GM21619 (cell line): ENCODE data around the gene CGB7.
A peak's percentile ranks its signal among the peaks of the same experiment; 100 is the strongest.
"Not testable (repeated sequence)": the region's sequence is repeated elsewhere in the genome, so short reads cannot be mapped to it uniquely, and the experiment has no call there.

Source experiments
- ATAC-seq: cut with Tn5 transposase; IDR thresholded peaks from one replicate; pipeline ENCODE4 v1.9.1; 2021; ENCODE audit not compliant: unreplicated experiment

CGB7 gene

DNA sequence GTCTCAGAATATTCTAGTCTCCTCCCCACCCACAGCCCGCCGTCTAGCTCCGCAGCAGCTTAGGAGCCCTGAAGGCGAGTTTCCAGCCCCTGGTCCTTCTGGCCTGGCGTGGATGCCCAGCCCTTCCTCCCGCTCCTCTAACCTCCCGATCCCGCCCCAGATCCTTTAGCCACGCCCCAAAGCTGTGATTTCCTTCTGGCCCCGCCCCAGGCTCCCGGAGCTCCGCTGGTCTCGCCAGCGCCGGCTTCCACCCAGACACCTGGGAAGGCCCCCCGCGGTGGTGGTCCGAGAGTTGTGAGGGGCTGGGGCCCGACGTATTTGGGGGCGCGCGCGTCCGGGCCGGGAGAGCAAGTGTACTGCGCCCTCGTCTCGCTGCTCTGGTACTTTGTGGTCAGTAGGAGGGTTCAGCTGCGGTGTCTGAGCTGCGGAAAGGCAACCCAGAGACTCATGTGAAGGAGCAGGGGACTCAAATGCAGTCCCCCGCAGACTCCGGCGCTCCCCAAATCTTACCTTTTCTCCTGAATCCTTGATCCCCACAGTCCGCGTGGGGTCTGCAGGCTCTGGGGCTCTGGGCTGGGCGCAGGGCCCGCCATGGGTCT is at the start of gene CGB7:
Gene CGB7, minus strand, starts transcription at position 114 of the 599 bp plus-strand sequence. CDS start 2,374 bp downstream, outside the sequence.
- ATAC-seq = no peak

GRCh38 chr19:49106648-49107135 is 49.1 kb upstream of the CGB7 start:
- no peak for ATAC-seq

DNA sequence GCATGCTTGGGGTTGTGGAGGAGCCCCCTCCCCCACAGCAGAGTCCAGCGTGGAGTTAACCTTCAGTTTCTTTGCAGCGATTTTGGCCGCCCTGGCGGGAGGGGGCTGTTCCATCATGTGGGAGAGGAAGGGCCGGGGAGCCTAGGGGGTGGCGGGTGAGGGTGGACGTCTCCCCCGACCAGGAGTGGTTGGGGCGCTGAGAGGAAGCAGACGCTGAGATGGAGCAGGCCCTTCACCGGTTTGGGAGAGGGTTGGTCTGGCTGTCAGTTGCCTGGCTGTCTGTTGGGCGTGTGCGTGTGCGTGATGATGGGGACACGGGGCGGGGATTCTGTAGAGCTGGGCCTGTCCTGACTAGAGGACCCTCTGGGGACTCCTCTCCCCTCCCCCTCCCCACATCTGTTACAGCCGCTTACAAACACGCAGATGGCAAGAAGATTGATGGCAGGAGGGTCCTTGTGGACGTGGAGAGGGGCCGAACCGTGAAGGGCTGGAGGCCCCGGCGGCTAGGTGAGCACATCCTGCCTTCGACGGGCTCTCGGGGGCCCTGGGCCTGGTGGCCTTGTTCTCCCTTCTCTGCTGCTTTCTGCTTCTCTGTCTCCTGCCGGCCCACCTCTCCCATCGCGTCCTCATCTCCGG is 46.8 kb upstream of the CGB7 start:
- ATAC-seq = no peak

DNA sequence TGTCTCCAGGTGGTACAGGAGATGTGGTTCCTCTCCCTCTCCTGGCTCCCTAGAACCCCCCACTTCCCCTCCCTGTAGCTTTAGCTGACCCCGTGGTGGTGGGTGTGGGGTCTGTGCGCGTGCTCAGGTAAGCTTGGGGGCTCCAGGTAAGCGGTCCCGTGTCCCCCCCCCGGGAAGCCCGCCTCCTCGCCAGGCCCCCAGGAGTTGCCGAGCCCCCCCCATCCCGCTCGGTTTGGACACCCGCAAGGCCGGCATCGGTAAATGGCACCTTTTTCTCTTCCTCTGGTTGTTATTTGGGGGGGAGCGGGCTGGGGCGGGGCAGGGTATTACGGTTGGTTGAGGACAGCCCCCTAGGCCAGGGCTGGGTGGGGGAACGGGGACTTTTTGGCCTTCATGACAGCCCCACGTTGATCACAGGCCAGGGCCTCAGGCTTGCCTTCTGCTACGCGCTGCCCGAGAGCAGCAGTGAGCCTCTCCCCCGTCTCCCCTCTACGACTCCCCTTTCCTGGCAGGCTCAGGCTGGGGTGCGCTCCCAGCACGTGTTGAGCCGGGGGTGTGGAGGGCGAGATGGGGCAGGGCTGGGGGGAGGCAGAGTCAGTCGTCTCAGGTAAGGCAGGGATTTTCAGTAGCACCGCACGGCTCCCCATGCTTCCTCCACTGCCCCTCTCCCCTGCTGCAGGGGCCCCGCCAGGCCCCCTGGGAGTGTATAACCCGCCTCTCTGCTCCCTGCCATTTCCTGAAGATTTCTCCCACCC is 46.0 kb upstream of the CGB7 start:
- ATAC-seq = no peak

DNA sequence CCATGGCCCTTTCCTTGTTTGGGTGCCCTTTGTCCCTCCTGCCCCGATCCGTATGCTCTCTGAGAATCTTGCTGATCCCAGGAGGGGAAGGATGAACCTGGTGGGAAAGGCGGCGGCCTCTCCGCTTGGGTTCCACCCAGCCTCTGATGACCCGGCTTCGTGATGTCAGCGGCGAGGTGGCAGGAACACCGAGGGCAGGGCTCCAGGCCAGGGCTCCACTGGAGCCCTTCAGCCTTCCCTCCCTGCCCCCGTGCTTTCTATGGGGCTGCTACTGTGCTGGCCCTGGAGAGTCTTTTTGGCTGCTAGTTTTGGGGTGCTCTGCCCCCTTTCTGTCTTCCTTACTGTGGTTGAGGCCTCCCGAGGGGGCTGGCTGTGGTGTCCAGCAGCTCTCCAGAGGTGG is 44.8 kb upstream of the CGB7 start:
- no peak for ATAC-seq

GRCh38 chr19:49101160-49101559 is 43.6 kb upstream of the CGB7 start:
- ATAC-seq = no peak

GRCh38 chr19:49098795-49099194 is 41.2 kb upstream of the CGB7 start:
- ATAC-seq = no peak

- ATAC-seq = no peak
These were observed 40.1 kb upstream of the CGB7 start for GRCh38 chr19:49097453-49098288.

DNA sequence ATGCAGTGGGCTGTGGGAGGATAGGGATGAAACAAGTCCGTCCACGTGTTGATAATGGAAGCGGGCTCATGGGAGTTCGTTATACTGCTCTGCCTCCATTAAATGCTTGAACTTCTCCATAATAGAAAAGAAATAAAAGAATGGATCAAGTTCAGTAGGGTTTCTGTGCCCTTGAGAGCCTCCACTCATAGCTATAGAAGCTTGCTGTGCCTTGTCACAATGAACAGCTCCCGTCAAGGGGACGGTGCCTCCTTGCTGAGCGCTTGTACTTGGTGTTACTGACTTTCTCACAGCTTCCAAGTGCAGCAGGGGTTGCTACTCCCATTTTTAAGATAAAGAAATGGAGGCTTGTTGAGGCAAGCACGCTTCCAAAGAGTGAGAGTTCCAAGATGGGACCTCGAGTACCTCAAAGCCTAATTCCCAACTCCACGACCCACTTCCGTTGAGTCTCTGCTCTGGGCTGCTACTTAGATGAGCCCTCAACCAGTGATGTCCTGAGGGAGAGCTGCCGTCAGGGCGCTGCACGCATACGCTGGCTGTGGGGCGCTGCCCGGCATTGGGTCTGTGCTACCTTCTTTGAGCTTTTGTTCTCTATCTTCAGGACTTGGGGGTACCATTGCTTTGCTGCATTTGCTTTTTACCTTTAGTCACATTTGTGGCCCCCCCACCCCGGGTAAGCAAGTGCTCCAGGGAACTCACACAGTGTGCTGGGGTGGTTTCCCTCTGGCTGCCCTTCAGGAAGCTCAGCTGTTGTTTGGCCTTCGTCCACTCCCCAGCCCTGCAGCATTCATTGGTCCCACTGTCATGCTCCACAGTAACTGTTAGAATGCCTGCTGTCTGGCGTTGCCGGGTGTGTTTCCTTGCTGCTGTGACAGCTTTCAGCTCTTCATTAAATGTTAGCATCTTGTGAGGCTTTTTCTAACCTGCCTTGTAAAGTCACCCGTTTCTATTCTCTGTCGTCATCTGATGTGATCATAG is 37.2 kb upstream of the CGB7 start:
- no peak for ATAC-seq

DNA sequence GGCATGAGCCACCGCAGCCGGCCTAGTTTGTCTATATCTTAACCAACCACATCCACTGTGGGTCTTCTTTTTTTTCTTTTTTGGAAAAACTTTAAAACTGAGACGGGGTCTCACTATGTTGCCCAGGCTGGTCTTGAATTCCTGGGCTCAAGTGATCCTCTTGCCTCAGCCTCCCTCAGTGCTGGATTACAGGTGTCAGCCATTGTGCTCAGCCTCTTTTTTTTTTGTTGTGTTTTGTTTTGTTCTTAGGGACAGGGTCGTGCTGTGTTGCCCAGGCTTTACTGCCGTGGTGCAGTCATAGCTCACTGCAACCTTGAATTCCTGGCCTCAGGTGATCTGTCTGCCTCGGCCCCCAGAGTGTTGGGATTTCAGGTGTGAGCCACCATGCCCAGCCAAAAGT is 35.1 kb upstream of the CGB7 start:
- ATAC-seq = no peak

- no peak for ATAC-seq
These were observed 34.0 kb upstream of the CGB7 start for GRCh38 chr19:49091391-49092038.

DNA sequence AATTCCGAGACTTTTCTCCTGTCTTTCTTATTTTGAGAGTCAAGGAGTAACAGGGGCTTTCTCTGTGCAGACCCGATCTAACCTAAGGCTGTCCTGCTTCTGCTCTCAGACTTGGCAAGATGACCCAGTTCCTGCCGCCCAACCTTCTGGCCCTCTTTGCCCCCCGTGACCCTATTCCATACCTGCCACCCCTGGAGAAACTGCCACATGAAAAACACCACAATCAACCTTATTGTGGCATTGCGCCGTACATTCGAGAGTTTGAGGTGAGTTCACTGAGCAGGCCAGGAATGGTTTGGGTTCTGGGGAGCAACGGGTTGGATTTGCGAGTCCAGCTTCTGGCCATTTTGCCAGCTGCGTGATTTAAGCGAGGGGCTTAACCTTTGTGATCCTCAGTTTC is 28.7 kb upstream of the CGB7 start:
- no peak for ATAC-seq

GRCh38 chr19:49085868-49086232 is 28.3 kb upstream of the CGB7 start:
- no peak for ATAC-seq

GRCh38 chr19:49085020-49085867 is 27.7 kb upstream of the CGB7 start, which contains the start of gene SNRNP70:
TSS of gene SNRNP70 (plus strand) at chr19:49085451. CDS start at chr19:49086415, 964 bp downstream.
- peak; percentile 83 for ATAC-seq

DNA sequence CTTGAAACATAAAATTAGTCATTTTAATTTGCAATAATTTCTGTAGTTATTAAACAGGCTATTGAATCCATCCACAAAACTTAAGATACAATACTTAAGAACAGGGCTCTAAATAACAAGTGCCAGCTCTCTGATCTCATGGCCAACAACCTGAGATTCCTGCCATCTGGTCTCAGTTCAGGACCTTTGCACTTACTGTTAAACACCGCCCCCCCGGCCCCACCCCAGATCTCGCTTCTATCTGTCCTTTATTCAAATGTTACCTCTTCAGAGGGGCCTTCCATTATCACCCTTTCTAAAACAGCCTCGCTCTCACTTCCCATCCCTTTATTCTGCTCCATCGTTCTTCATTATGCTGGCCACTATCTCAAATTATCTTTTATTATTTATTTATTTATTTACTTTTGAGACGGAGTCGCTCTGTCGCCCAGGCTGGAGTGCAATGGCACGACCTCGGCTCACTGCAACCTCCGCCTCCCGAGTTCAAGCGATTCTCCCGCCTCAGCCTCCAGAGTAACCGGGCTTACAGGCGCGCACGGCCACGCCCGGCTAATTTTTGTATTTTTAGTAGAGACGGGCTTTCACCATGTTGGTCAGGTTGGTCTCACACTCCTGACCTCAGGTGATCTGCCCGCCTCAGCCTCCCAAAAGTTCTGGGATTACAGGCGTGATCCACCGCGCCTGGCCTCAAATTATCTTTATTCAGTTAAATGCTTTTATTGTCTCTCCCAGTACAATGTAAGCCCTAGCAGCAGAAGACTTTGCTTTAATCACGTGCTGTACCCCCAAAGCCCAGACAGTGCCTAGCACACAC is 26.9 kb upstream of the CGB7 start:
- ATAC-seq = no peak

DNA sequence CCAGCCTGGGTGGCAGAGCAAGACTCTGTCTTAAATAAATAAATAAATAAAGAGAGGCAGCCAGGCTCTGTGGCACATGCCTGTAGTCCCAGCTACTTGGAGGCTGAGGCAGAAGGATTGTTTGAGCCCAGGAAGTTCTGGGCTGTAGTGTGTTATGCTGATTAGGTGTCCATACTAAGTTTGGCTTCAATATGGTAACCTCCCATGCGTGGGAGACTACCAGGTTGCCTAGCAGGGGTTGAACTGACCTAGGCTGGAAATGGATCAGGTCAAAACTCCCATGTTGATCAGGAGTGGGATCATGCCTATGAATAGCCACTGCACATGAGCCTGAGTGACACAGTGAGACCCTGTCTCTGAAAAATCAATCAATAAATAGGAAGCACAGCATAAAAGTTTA is 23.7 kb upstream of the CGB7 start:
- ATAC-seq = no peak

GRCh38 chr19:49080392-49080791 is 22.8 kb upstream of the CGB7 start:
- no peak for ATAC-seq

DNA sequence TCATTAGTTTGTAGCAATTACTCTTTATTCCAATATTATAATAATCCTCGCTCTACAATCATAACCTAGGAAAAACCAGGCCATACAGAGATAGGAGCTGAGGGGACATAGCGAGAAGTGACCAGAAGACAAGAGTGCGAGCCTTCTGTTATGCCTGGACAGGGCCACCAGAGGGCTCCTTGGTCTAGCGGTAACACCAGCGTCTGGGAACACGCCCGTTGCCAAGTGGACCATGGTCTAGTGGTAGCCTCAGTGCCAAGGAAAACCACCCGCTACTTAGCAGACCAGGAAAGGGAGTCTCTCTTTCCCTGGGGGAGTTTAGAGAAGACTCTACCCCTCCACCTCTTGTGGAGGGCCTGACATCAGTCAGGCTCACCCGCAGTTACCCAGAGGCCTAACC is 17.3 kb upstream of the CGB7 start:
- ATAC-seq = not testable (repeated sequence)
